Astrocyte of the cerebellum (primary cell): ENCODE results near the gene CHRDL2.

Experiments used
- DNase-seq: peaks from one replicate; pipeline ENCODE4 v3.0.0-alpha.2; 2011; ENCODE audit warnings: low read depth
- H3K4me3 ChIP-seq: 2 replicates; pipeline ENCODE4 v1.5.1; 2011; ENCODE audit warnings: mild to moderate bottlenecking, low read depth, low read length, moderate library complexity
- CTCF ChIP-seq: IDR thresholded peaks from 2 replicates; pipeline ENCODE4 v1.5.1; 2012; ENCODE audit warnings: low read length, low read depth, moderate library complexity, mild to moderate bottlenecking; ENCODE audit errors: missing control alignments
- in situ Hi-C: cut with HindIII; loops from 2 replicates; pipeline ENCODE4 v1.10.0; 2017; ENCODE audit warnings: low sequenced_read_pairs

Gene CHRDL2

GRCh38 chr11:74703211-74703610, 28.0 kb downstream of the CHRDL2 start:
- no peak overlapping the region for H3K4me3 ChIP-seq
- no peak for DNase-seq
- TF ChIP-seq CTCF, result no peak
- in situ Hi-C loops, result no loop called here

- DNase-seq, result peak; percentile 35
- in situ Hi-C loops, result no loop called here
- peak; percentile 98 for TF ChIP-seq CTCF
- H3K4me3 ChIP-seq, result no peak overlapping the region
Observed at GRCh38 chr11:74702383-74703007, 28.7 kb downstream of the CHRDL2 start.

GRCh38 chr11:74701351-74701750, 29.9 kb downstream of the CHRDL2 start:
- no peak overlapping the region for H3K4me3 ChIP-seq
- in situ Hi-C loops, result no loop called here
- TF ChIP-seq CTCF, result peak; percentile 23
- no peak for DNase-seq

DNA sequence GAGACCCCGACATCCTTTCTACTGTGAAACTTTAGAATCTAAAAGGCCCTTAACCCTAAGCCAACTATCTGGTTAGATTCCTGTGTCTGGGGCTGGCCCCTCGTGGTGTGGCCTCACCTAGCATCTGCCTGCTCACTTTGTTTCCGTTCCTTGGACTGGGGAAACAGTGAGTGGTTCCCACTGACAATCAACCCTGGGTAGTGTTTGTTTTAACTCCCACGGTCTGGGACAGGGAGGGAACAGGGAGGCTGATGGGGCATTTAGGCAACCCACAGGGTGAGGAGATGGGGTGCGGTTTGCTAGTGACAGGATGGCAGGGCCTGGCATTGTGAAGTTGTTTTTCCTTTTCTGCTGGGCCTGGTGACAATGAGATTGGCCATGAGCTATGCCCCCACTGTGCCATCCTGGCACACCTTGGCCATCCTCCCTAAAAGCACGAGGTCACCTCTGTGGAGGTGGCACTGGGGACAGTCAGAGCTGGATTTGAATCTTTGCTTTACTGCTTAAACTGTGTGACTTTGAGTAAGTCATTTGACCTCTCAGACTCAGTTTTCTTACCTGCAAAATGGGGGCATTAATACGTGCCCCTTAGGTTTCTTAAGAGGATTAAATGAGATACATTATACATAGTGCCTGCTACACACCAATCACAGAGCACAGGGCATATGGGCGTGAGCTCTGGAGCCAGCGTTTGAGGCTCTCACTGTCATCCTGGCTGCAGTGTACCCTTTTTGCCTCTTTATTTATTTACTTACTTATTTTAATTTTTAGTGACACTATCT, 31.4 kb downstream of the CHRDL2 start:
- in situ Hi-C loops, result no loop called here
- no peak for TF ChIP-seq CTCF

DNA sequence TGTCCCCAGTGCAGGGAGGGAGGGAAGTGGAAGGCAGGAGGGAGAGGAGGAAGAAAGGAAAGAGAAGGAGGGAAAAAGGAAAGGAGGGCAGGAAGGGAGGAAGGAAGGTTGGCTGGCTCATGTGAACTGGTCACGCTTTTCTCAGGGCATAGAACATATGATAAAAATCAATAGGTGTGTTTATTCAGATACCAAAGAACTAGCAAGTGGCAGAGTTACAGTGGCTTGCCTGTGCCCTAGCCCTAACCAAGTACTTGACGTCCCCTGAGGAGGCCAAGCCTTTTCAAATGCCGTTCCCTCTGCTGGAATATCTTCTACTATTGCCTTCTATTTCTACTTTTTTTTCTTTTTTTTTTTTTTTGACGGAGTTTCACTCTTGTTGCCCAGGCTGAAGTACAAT, 33.5 kb downstream of the CHRDL2 start:
- no peak for TF ChIP-seq CTCF
- no peak overlapping the region for H3K4me3 ChIP-seq
- in situ Hi-C loops, result no loop called here
- no peak for DNase-seq

More for the DNA sequence above, 31.4 kb downstream of the CHRDL2 start:
- DNase-seq, result no peak
- H3K4me3 ChIP-seq, result no peak overlapping the region

DNA sequence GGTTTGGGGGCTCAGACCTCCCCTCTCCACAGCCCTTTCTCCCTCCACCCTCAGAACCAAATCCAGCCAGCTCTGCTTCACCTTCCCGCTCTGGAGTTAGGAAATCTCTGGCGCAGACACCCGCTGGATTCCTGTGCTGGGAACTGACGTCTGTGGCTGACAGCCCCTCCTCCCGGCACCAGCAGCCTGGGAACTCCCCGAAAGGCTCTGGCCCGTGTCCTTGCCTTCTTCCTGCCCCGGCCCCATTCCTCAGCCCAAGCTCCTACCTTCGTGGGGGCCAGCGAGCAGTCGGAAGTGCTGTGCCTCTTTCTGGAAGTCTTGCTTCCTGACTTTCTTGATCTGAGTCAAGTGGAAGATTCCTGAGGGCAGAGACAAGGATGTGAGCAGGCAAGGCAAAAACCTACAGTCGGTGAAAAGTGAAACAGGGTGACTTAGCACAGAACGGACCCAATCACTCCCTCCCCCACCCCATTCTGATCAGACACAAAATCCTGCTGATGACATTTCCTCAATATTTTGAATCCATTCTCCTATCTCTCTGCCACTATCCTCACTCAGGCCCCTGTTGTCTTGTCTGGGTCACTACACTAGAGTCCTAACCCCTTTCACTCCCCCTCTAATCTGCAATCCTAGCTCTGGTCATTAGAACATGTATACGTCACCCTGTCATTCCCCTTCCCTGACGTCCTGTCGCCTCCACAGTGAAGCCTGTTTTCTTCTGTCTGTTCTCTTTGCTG, 34.1 kb downstream of the CHRDL2 start:
- in situ Hi-C loops, result no loop called here
- H3K4me3 ChIP-seq, result no peak overlapping the region
- peak; percentile 38 for DNase-seq
- TF ChIP-seq CTCF, result no peak
